Thyroid gland (tissue), 4 donors: Measurements from ENCODE around the gene CDH23. TPM values are rescaled to one million over a fixed set of nuclear protein-coding genes. Genes with fewer than 3 reads are reported as not detected.

Source experiments
- DNase-seq, 2 donors: peaks; one replicate each; pipeline ENCODE4 v3.0.0-alpha.2; 2019
- H3K27ac ChIP-seq, 3 donors: fragments of 200-600 bp; sonication (generic); 1 replicate in 2 of 3; 2 replicates in 1 of 3; pipeline ENCODE4 v1.5.1; 2016 to 2019; ENCODE audit warnings: mild to moderate bottlenecking in 1 of 3, moderate library complexity in 1 of 3
- H3K27me3 ChIP-seq: fragments of 200-600 bp; sonication (generic); one replicate; pipeline ENCODE4 v1.5.1; 2019
- H3K36me3 ChIP-seq, 2 donors: fragments of 200-600 bp; sonication (generic); one replicate each; pipeline ENCODE4 v1.5.1; 2016 to 2019
- H3K4me1 ChIP-seq, 2 donors: fragments of 200-600 bp; sonication (generic); one replicate each; pipeline ENCODE4 v1.5.1; 2017 to 2019
- H3K4me3 ChIP-seq, 3 donors: fragments of 200-600 bp; sonication (generic); replicated peaks in 1 of 3; 1 replicate in 2 of 3; 2 replicates in 1 of 3; pipeline ENCODE4 v1.5.1; 2016; ENCODE audit warnings: mild to moderate bottlenecking in 1 of 3
- H3K9me3 ChIP-seq: fragments of 200-600 bp; sonication (generic); one replicate; pipeline ENCODE4 v1.5.1; 2017
- CTCF ChIP-seq, 6 experiments: fragments of 200-600 bp in 3 of 6; fragments of 450-650 bp in 3 of 6; sonication (generic) in 3 of 6; IDR thresholded peaks; one replicate each; pipeline ENCODE4 v1.5.1; 2016 to 2019; ENCODE audit warnings: antibody characterized with exemption in 6 of 6, mild to moderate bottlenecking in 2 of 6, inconsistent platforms in 1 of 6, moderate library complexity in 1 of 6
- POLR2A ChIP-seq, 2 donors: fragments of 450-650 bp; IDR thresholded peaks; one replicate each; pipeline ENCODE4 v1.6.1; 2017; ENCODE audit warnings: antibody characterized with exemption in 2 of 2, mild to moderate bottlenecking in 2 of 2, moderate library complexity in 1 of 2
- WGBS, 2 donors: methylation state at CpG; one replicate each; pipeline ENCODE4 v1.1.5; 2017; 5-methylcytosine and 5-hydroxymethylcytosine counted together
- intact Hi-C: fragments of 100-400 bp; cut with DNase I; formaldehyde crosslinking; loops from one replicate; pipeline ENCODE4 v1.15.1; 2023
- total RNA-seq, 4 donors: library from RNA; depleted of rRNA; stranded (reverse); fragments of >200 nt; gene quantifications; one replicate each; pipeline ENCODE4 v1.2.3, GENCODE V29; 2016

The CDH23 gene
- total RNA-seq, 4 donors from 2014 or later, result 3.0 to 4.2 (median 3.9) TPM

GRCh38 chr10:71837098-71837827, 440.5 kb downstream of the CDH23 start:
- Histone ChIP-seq H3K4me1 (peaks cover 33 to 70% of the 10 kb centered on the region in 2 donors), H3K27ac (peak overlapping the region; percentile 62 to 82 (median 72)), H3K27me3 (no peaks in the 10 kb centered on the region), H3K9me3 (no peaks in the 10 kb centered on the region), H3K4me3 (no peak overlapping the region), H3K36me3 (no peaks in the 10 kb centered on the region)
- DNase-seq, result no peak
- WGBS, 2 donors, result 76 to 82% methylated on average over 17 of the region's 17 CpGs
- intact Hi-C loops, result loop anchor here (10.0 kb wide), 1 partner anchor 58 kb away; no protein-coding TSS in a partner anchor
- TF ChIP-seq CTCF (IDR thresholded peaks at IDR 0.05) (no peak), POLR2A (IDR thresholded peaks at IDR 0.05) (no peak)

- 69 to 76% methylated on average over 14 of the region's 14 CpGs for WGBS, 2 donors
- no peak overlapping the region for H3K4me3 ChIP-seq
- no peaks in the 10 kb centered on the region for H3K9me3 ChIP-seq
- peak overlapping the region in 1 of 3 donors; percentile 1 for H3K27ac ChIP-seq
- no peak for DNase-seq
- H3K27me3 ChIP-seq, result no peaks in the 10 kb centered on the region
- H3K4me1 ChIP-seq, result peaks cover 33 to 64% of the 10 kb centered on the region in 2 donors
- TF ChIP-seq CTCF (IDR thresholded peaks at IDR 0.05) (no peak), POLR2A (IDR thresholded peaks at IDR 0.05) (no peak)
- intact Hi-C loops, result loop anchor here (10.0 kb wide), 1 partner anchor 56 kb away; no protein-coding TSS in a partner anchor
- H3K36me3 ChIP-seq, result no peaks in the 10 kb centered on the region
Measured at GRCh38 chr10:71838264-71839211, 441.8 kb downstream of the CDH23 start.

- no peak overlapping the region for H3K4me3 ChIP-seq
- 20 to 33% methylated on average over 6 of the region's 6 CpGs for WGBS, 2 donors
- no peak overlapping the region for H3K27ac ChIP-seq
- H3K9me3 ChIP-seq, result no peaks in the 10 kb centered on the region
- no peak for TF ChIP-seq CTCF (IDR thresholded peaks at IDR 0.05)
- no peak for TF ChIP-seq POLR2A (IDR thresholded peaks at IDR 0.05)
- no peaks in the 10 kb centered on the region for H3K36me3 ChIP-seq
- intact Hi-C loops, result no loop called here
- H3K27me3 ChIP-seq, result no peaks in the 10 kb centered on the region
- peak; percentile 93 to 95 for DNase-seq
- H3K4me1 ChIP-seq, result peaks cover 31 to 55% of the 10 kb centered on the region in 2 donors
Measured at GRCh38 chr10:71840177-71840957, 443.6 kb downstream of the CDH23 start.

- Histone ChIP-seq H3K4me3 (no peak overlapping the region), H3K27ac (no peak overlapping the region), H3K9me3 (no peaks in the 10 kb centered on the region), H3K27me3 (no peaks in the 10 kb centered on the region), H3K4me1 (peaks cover 26 to 49% of the 10 kb centered on the region in 2 donors), H3K36me3 (no peaks in the 10 kb centered on the region)
- DNase-seq, result no peak
- TF ChIP-seq CTCF (IDR thresholded peaks at IDR 0.05), result no peak
- no peak for TF ChIP-seq POLR2A (IDR thresholded peaks at IDR 0.05)
- WGBS, 2 donors, result 83 to 85% methylated on average over 4 of the region's 4 CpGs
- intact Hi-C loops, result no loop called here
Measured at GRCh38 chr10:71840958-71841335, 444.2 kb downstream of the CDH23 start.
